ENCODE measurements around the gene R3HDM4. TPM values are rescaled to one million over a fixed set of nuclear protein-coding genes. Genes with fewer than 3 reads are reported as not detected.

The R3HDM4 gene
- total RNA-seq, 1 donor from 2014 or later: 26.5 TPM

Small RNA genes lying within 50 kb of the gene (small RNA-seq; reads per million reads assigned to genes)
- gene RNU6-9: not detected

Other genes with a start within 250 kb of the R3HDM4 start
- 2.0 TPM for gene FSTL3, start 236.8 kb downstream of the R3HDM4 start, total RNA-seq
- not detected for gene PRSS57, start 217.8 kb downstream of the R3HDM4 start, total RNA-seq
- gene PALM, start 204.3 kb downstream of the R3HDM4 start, total RNA-seq: 87.2 TPM
- gene MISP, start 162.1 kb downstream of the R3HDM4 start, total RNA-seq: 0.41 TPM
- gene PTBP1, start 115.8 kb downstream of the R3HDM4 start, total RNA-seq: 28.1 TPM
- 119 TPM for gene PLPPR3, start 91.3 kb downstream of the R3HDM4 start, total RNA-seq
- 0.41 TPM for gene AZU1, start 85.4 kb downstream of the R3HDM4 start, total RNA-seq
- gene PRTN3, start 72.2 kb downstream of the R3HDM4 start, total RNA-seq: 1.2 TPM
- not detected for gene ELANE, start 60.9 kb downstream of the R3HDM4 start, total RNA-seq
- 0.82 TPM for gene CFD, start 53.6 kb downstream of the R3HDM4 start, total RNA-seq
- 15.9 TPM for gene MED16, start 20.0 kb downstream of the R3HDM4 start, total RNA-seq
- gene RNU6-9, start 19.7 kb downstream of the R3HDM4 start, total RNA-seq: not detected
- 0.41 TPM for gene KISS1R, start 4.1 kb upstream of the R3HDM4 start, total RNA-seq
- 2.4 TPM for gene ARID3A, start 12.8 kb upstream of the R3HDM4 start, total RNA-seq
- gene WDR18, start 71.1 kb upstream of the R3HDM4 start, total RNA-seq: 45.7 TPM
- under 0.01 TPM for gene GRIN3B, start 87.2 kb upstream of the R3HDM4 start, total RNA-seq
- gene TMEM259, start 107.9 kb upstream of the R3HDM4 start, total RNA-seq: 29.3 TPM
- gene RNU6-2, start 108.3 kb upstream of the R3HDM4 start, total RNA-seq: not detected
- 8.2 TPM for gene CNN2, start 113.4 kb upstream of the R3HDM4 start, total RNA-seq
- gene ABCA7, start 126.9 kb upstream of the R3HDM4 start, total RNA-seq: 2.0 TPM
- 1.2 TPM for gene ARHGAP45, start 153.9 kb upstream of the R3HDM4 start, total RNA-seq
- 35.5 TPM for gene POLR2E, start 182.2 kb upstream of the R3HDM4 start, total RNA-seq
- 150 TPM for gene GPX4, start 190.8 kb upstream of the R3HDM4 start, total RNA-seq

Measured in frontal cortex (tissue), 1 donor.